ENCODE data around the gene ADA. TPM values are rescaled to one million over a fixed set of nuclear protein-coding genes. Genes with fewer than 3 reads are reported as not detected.

Gene ADA
- total RNA-seq, 1 donor from 2014 or later: 11.1 TPM

DNA sequence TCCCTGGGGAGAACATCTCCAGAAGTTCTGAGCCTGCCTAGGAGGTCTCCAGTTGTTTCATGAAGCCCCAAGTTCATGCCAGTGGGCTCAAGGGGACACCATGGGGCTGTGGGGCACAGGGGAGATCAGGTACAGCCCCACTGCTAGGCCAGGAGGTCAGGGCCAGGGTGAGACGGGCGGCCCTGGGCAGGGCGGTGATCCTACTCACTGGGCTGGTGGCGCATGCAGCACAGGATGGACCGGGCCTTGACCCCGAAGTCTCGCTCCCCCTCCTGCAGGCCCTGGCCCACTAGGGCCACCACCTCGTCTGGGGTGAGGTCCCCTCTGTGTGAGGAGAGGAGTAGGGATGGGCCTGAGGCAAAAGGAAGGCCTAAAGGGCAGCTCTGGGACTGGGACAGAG, 26.1 kb downstream of the ADA start:
- no peak for DNase-seq (ENCODE audit: low read depth in 2 of 2)

DNA sequence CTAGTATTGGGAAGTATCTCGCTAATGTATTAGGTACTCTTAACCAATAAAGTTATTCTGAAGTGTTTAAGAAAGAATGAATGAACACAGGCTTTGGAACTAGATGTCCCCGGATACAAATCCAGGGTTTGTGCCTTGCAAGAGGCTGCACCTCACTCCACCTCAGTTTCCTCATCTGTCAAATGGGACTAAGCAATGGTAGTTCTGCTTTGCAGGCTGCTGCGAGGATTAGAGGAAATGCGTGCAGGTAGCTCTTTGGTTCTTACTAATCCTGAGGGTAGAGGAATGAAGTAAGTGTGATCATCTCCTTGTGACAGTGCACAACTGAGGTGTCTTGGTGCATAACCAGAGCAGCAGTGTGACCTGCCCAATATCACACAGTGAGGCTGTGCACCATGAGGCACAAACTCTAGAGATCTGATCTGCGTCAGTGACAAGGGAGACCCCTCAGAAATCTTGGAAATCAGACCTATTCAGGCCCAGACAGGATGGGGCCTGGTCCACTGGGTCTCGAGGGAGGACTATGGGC, 26.7 kb downstream of the ADA start:
- no peak for DNase-seq (ENCODE audit: low read depth in 2 of 2)

DNA sequence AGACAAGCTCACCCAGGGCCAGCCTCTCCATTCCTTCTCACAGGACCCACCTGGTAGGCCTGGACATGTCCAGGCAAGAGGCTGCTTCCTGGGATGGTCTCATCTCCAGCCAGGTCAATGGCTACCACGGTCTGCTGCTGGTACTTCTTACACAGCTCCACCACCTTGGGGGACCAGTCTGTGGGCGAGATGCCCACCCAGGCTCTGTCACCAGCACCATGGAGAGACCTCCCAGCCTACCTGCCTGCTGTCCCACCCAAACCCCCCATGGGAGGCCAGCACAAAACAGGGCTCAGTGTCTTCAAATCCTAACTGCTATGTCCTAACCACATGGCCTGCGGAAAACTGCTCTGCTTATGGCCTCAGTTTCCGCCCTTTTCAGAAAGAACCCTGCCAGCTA, 27.3 kb downstream of the ADA start:
- DNase-seq (ENCODE audit: low read depth in 2 of 2): no peak

DNA sequence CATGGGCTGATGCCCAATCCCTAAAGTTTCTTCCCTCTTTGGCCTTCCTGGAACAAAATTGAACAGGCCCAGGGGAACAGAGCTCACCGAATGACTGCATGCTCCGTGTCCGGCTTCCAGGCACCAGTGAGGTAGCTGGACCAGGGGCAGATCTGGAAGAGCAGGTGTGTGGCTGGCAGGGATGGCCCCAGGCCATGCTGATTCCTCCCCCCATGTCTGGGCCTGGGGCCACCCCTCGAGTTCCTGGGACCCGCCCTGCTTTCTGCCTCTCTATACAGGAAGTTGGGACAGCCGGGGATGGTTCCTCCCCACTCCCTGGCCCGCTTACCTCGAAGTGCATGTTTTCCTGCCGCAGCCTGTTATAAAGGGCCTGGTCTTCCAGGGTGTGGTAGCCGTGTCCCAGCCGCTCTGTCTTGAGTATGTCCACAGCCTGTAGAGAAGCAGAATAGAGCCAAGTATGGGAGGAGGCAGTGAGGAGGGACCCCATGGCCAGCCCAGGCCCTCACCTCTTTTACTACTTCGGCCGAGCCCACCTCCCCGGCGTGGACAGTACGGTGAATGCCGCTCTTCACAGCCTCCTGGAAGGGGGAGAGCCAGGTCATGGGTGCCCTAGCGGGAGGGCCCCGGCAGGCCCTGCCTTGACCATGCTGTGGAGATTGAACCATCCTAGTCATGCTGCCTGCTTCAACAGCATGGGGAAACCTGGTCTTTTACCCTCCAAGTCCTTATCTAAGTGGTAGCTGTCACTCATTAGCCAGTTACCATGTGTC, 28.8 kb downstream of the ADA start:
- DNase-seq (ENCODE audit: low read depth in 2 of 2): no peak

DNA sequence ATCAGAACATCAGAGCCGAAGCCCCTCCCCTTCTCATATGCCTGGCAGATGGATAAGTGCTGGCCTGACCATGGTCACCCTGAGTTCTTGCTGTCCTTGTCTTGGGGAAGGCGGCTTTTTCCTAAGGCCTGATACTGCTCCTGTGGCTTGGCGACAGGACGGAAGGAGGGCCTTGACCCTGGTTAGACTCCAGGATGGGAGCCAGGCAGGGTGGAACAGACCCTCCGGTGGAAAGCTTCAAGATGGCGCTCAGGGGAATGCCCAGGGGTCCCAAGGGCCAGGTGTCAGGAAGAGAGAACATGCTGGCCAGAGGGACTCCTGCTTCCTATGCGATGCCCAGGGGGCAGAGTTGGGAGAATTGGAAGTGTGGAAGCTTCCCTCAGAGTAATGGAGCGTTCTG, 29.6 kb downstream of the ADA start:
- no peak for DNase-seq (ENCODE audit: low read depth in 2 of 2)

DNA sequence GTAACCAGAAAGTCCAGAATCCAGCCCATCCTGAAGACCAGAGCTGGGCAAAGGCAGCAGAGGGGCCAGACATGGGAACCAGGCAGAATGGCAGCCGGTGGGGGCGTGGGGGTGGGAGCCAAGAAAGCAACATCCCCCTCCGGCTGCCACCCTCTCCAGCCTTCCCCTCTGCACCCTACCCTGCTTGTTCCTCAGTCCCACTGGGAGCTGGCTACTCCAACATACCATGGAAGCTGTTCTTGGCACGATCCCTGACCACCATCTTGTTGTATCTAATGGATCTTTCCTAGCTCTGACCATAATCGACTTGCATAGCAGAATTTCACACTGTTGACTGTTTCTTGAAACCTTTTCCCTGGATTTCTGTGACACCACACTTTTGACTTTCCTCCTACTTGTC, 30.2 kb downstream of the ADA start:
- no peak for DNase-seq (ENCODE audit: low read depth in 2 of 2)

DNA sequence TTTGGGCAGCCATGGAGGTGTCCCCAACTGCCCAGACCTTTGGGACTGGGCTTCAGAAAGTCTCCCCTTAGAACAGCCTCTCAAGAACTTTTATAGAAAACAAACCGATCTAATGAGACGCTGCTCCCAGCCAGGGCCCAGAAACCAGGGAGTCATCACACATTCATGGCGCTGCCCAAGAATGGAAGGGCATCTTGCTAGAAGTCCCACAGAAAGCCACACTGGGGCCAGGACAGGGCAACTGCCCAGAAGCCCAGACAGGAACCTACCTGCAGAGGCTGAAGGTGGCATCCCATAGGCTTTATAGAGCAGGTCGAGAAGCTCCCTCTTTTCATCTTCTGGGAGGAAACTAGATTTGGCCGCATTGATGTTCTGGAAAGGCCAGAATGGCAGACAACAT, 31.5 kb downstream of the ADA start:
- DNase-seq (ENCODE audit: low read depth in 2 of 2): no peak

DNA sequence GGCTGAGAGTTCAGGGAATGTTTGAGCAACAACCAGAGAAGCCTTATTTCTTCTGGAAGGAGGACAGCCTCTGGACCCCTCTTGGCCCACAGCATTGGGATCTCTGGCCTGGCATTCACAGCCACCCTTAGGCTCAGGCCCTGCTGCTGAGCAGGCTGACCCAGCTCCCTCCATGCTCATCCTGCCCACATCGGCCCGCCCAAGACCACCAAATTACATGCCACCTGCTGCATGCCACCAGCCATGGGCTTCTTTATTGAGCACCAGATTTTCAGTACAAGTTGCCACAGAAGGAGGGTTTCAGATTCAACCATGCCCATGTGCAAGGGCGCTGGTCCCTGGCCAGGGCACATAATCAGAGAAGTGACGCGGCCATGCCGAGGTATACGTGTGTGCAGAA, 32.2 kb downstream of the ADA start:
- DNase-seq (ENCODE audit: low read depth in 2 of 2): no peak

DNA sequence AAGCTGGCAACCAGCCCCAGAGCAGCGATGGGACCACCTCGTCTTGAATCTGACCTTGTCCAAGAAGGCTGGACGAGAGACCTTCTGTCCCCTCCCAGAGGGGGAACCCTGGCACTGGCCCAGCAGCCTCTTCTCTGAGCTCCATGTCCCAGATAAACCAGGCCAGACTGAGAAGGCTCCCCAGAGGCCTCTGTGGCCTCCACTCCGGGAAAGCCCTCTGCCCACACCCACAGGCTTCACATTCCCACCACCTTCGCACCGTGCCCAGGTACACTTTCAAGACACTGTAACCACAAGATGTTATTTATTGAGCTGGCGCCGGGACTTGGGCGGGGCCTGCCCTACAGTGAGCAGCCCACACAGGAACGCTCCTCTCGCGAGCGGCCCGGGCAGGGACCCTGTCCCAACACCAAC, 33.2 kb downstream of the ADA start:
- no peak for DNase-seq (ENCODE audit: low read depth in 2 of 2)

DNA sequence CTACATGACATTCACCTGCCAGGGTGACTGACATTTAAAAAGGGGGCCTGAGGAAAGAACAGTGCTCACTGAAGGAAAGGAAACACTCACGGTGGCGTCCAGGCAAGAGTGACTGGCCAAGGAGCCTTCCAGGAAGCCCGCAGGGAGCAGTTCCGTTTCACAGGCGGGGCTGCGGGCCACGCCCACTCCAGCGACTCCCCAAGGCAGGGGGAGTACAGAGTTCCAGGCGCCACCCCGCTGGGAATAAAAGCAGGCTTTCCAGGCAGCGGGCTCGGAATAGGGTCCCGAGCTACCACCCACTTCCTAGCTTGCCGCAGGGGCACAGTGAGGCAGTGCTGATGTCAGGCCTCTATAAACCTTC, 34.9 kb downstream of the ADA start:
- DNase-seq (ENCODE audit: low read depth in 2 of 2): peak in 1 of 2 donors; percentile 55

DNA sequence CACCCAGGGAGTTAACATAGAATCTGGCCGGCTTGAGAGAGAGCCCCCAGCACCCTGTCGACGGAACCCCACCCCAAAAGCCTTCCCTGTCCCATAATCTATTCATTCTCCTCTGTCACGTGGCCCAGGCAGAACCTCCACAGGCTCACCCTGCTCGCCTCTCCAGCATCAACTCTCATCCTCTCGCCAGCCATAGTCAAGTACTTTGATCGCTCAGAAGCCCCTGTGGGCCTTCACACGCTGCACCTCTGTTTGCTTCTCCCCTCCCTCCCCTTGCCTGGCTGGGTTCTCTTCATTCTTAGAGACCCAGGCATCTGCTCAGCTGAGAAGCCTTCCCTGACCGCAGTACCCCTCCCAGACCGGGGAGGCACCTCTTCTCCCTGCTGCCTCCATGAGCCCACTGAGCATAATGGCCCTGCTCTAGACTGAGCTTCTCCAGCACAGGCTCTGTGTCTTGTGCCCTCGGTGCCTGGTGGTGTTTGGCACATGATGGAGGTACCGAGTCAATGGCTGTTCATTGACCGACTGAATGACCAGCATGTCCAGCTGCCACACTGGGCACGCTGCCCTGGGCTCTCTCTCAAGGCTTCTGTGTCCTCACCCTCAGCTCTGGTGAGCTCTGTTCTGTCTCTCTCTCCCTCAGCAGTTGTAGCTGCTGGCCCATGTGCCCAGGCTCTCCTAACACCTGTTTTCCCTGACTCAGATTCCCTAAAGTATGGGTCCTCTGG, 35.5 kb downstream of the ADA start:
- DNase-seq (ENCODE audit: low read depth in 2 of 2): no peak

DNA sequence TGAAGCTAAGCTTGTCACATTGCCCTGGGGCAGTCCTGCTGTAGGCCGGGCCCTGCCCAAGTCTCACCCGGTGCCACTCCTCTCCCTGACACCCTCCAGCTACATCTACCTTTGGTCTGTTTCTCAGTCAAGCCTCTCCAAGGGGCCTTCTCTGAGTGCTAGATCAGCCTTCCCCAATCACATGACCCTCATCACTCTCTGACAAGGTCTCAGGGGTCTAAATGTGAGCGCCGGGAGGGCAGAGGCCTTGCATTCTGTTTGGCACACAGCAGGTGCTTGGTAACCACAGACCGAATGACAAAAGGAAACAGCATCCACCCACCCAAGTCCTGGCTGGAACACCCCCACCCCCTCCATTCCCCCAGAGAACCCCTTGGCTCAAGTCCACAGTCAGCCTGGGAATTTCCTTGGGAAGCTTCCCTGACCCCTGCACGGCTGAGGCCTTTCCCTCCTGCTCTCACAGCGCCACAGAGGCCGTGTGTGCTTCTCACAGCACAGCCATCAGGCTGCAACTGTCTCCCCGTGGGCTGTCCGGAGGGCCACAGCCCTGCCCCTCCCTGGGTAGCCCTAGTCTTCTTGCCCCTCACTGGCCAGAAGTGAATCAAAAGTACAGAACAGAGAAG, 36.2 kb downstream of the ADA start:
- DNase-seq (ENCODE audit: low read depth in 2 of 2): peak; percentile 61 to 87

DNA sequence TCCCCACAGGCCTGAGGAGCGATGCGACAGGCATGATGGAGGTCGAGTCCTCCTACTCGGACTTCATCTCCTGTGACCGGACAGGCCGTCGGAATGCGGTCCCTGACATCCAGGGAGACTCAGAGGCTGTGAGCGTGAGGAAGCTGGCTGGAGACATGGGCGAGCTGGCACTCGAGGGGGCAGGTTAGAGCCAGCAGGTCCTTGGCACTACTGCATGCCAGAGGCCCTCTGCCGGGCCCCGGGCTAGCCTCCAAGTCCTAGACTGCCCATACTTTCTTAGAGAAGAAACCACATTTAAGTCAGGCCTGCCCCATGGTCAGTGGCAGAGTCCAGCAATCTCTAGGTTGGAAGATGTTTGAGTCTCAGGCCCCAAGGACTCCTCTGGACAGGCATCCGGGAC, 37.0 kb downstream of the ADA start:
- no peak for DNase-seq (ENCODE audit: low read depth in 2 of 2)

DNA sequence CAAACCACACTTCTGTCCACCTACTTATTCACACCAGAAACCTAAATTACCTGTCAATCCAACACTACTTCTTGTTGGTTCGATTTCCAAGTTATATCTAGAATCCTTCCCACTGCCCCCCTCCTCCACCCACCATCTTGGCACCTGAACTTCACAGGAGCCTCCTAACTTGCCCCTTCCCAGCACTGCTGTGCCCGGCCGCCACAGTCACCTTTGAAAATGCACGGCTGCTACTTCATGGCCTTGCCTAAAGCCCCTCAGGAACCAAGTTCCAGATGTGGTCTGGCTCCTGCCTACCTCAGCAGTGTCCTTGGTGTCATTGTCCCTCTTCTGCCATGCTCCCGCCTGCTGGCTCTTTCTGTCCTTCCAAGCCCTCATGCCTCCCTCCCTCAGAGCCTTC, 37.9 kb downstream of the ADA start:
- no peak for DNase-seq (ENCODE audit: low read depth in 2 of 2)

DNA sequence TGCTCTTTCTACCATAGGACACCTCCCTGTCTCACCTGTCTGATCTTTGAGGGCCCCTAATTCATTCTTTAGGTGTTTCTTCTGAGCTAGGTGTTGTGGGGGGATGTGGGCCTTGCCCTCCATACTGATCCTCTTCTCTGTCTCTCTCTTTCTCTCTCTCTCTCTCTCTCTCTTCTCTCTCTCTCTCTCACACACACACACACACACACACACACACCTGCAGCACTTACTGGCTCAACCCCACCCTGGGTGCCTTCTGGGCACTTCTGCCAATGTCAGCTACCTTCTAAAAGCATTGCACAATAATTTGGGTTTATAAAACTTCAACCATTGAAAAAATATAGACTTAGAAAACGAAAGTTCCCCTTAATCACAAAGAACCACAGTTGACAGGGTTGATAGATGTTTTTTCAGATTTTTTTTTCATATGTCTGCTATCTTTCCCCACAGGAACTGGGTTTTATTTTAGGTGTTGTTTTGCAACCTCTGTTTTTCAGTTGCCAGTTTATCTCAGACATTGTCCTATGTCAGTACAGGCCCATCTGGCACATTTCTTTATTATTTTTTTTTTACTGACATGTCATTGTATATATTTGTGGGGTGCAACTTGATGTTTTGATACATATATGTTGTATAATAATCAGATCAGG, 41.1 kb downstream of the ADA start:
- no peak for DNase-seq (ENCODE audit: low read depth in 2 of 2)

DNA sequence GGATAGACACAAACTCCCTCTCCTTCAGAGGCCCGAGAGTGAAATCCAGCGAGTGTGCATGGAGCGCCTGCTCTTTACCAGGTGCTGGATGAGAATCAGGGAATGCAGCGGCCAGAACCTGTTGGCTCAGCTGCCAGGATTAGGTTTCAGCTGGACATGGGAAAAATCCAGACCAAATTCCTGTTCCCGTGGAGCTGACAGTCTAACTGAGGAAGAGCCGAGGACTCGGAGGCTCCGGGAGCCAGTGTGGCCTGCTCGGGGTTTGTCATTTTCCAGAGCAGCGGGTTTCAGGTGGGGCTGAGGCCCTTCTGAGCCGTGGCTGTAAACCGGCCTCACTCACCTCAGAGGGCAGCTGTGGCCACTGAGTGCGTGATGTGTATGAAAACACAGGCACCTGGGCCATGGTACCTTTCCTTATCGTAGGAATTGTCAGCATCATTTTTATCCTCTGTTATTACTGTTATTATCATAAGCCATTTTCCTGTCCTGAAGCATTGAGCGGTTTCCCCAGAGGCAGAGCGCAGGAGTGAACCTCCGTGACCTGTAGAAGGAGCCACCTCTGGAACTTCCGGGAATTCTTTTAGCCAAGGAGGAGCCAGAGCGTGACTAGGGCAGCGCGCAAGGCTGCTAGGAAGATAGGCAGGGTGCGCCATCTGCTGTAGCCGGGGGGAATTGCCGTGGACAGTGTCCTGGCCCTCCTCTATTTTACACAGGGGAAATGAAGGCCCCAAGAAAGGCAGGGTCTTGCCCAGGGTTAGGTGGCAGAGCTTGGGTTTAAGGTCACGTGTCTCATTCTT, 41.8 kb downstream of the ADA start:
- DNase-seq (ENCODE audit: low read depth in 2 of 2): peak; percentile 84 to 93

DNA sequence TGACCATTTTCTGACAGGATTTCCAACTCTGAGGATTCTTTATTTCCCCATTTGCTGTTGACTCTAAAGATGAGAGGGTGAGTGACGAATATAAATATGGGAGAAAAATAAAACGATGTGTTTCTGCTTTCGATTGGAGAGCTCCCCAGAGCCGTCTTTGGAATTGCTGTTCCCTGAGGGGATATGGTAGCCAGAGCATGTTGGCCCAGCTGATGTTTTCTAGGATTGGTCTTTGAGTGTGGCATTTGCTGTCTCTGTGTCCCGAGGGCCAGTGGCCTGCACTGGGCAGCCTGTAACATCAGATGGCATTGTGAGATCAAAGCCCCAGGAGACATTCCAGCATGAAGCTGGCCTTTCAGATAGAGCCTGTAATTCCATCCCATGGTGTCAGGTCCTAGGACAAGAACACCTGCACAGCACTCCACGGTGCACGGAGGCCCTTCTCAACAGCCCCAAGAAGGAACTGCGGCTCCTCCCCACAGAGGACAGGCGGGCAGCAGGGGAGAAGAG, 42.4 kb downstream of the ADA start:
- no peak for DNase-seq (ENCODE audit: low read depth in 2 of 2)

DNA sequence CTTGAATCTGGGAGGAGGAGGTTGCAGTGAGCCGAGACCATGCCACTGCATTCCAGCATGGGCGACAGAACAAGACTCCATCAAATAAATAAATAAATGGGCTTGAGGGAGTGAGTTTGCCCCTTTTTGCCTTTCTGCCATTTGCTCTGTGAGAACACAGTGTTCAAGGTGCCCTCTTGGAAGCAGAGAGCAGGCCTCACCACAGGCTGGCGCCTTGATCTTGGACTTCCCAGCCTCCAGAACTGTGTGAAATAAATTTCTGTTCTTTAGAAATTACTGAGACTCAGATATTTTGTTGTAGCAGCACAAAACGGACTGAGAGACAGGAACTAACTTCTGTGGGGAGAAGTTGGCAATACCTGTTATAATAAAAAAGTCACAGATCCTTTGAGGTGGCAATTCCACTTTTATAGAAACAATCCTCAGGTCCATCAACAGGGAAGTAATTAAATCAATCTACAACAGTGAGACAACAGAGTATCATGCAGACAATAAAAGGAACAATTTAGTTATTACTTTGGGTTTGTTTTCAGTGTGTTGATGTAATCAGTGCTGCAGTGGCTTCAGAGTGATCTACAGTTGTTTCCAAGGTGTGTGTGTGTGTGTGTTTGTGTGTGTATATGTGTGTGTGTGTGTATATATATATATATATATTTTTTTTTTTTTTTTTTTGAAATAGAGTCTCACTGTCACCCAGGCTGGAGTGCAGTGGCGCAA, 44.6 kb downstream of the ADA start:
- DNase-seq (ENCODE audit: low read depth in 2 of 2): no peak

DNA sequence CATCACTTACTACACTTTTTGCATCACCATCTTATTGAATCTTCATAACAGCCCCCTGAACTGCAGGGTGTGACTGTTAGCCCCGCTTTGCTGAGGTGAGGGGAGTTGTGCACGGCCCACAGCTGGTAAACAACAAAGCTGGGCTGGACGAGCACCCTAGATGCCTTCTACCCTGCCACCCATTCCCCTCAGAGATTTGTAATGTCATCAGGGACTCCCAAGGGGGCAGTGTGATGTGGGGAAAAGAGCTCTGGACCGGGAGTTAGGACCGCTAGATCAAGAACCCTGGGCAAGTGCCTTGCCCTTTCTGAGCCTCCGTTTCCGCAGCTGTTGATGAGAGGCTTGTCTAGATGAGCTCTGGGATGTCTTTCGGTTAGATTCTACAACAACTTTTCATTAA, 48.2 kb downstream of the ADA start:
- DNase-seq (ENCODE audit: low read depth in 2 of 2): no peak

DNA sequence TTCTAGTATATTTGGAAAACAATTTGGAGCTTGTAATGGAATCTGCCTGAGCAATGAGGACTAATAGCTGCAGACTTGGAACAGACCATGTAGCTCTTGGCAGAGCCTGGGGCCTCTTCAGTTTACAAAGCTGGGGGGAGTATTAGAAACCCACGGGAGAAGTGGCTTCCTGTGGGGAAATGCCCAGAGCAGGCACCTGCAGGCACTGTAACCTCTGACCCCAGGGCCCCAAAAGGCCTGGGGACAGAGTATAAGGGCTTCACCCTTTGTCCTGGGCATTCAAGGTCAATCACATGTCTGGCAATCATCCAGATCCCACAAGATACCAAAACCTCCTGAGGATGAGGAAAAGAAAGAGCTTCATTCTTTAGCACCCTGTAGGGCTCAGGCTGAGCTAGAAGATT, 49.7 kb downstream of the ADA start:
- DNase-seq (ENCODE audit: low read depth in 2 of 2): peak; percentile 69 to 95
